HCT116 (cell line): ENCODE results near the gene HPCAL1.

Experiments
- CTCF ChIP-seq, 3 experiments: fragments of 200-600 bp in 1 of 3; sonication (generic) in 1 of 3; IDR thresholded peaks in 2 of 3; conservative IDR thresholded peaks in 1 of 3; 2 replicates each; pipeline ENCODE4 v1.5.1; 2012 to 2017; ENCODE audit warnings: low read depth in 2 of 3, low read length in 2 of 3, antibody characterized with exemption in 1 of 3, borderline replicate concordance in 1 of 3, control low read depth in 1 of 3, mild to moderate bottlenecking in 1 of 3, mixed read lengths in 1 of 3, mixed run types in 1 of 3, moderate library complexity in 1 of 3; ENCODE audit not compliant: insufficient read depth in 1 of 3
- EGR1 ChIP-seq: IDR thresholded peaks from 2 replicates; pipeline ENCODE4 v1.6.1; 2012; ENCODE audit warnings: low read depth
- EZH2 ChIP-seq: fragments of 200-600 bp; sonication (generic); IDR thresholded peaks from 2 replicates; pipeline ENCODE4 v1.6.1; 2017; ENCODE audit warnings: antibody characterized with exemption, mixed run types
- MAX ChIP-seq: IDR thresholded peaks from 2 replicates; pipeline ENCODE4 v1.6.1; 2012
- POLR2A ChIP-seq: IDR thresholded peaks from 2 replicates; pipeline ENCODE4 v1.7.0; 2011; ENCODE audit warnings: borderline replicate concordance; ENCODE audit not compliant: insufficient read depth, insufficient read length; ENCODE audit errors: extremely low read depth
- POLR2AphosphoS5 ChIP-seq: IDR thresholded peaks from 2 replicates; pipeline ENCODE4 v1.6.1; 2011; ENCODE audit warnings: mild to moderate bottlenecking, low read depth, low read length, moderate library complexity
- RAD21 ChIP-seq: IDR thresholded peaks from 2 replicates; pipeline ENCODE4 v1.6.1; 2012; ENCODE audit warnings: low read depth, mild to moderate bottlenecking
- REST ChIP-seq: IDR thresholded peaks from 2 replicates; pipeline ENCODE4 v1.6.1; 2012; ENCODE audit warnings: low read depth

GRCh38 chr2:10410001-10410822, 107.5 kb downstream of the HPCAL1 start:
- TF ChIP-seq EZH2 (no peak), MAX (no peak), POLR2A (no peak), RAD21 (no peak), CTCF (IDR thresholded peaks at IDR 0.05 in 2 of 3, conservative IDR thresholded peaks at IDR 0.05 in 1 of 3; ENCODE audit: borderline replicate concordance in 1 of 3, insufficient read depth in 1 of 3, low read depth in 2 of 3, low read length in 2 of 3) (no peak), POLR2AphosphoS5 (no peak), EGR1 (no peak), REST (no peak)
